Head of caudate nucleus (tissue), 42 donors: ENCODE results near the gene NOS1AP.
"Not testable (repeated sequence)": the region's sequence is repeated elsewhere in the genome, so short reads cannot be mapped to it uniquely, and the experiment has no call there.

Source experiments
- DNase-seq, 42 donors: peaks; one replicate each; pipeline versions ENCODE4 v3.0.0 to v3.0.0-alpha.2; 2020 to 2021; ENCODE audit warnings: mixed read lengths in 7 of 42
- intact Hi-C: fragments of 100-400 bp; cut with DNase I; formaldehyde crosslinking; loops from one replicate; pipeline ENCODE4 v1.15.0; 2022

NOS1AP gene

GRCh38 chr1:162391790-162392563, 322.5 kb downstream of the NOS1AP start:
- DNase-seq, result peak in 32 of 42 donors; percentile 18 to 76 (median 38)
- intact Hi-C loops, result loop anchor here (5.0 kb wide), 1 partner anchor 335 kb away; no protein-coding TSS in a partner anchor

- intact Hi-C loops, result no loop called here
- no peak for DNase-seq
These were observed 326.9 kb downstream of the NOS1AP start for GRCh38 chr1:162396201-162396906.

DNA sequence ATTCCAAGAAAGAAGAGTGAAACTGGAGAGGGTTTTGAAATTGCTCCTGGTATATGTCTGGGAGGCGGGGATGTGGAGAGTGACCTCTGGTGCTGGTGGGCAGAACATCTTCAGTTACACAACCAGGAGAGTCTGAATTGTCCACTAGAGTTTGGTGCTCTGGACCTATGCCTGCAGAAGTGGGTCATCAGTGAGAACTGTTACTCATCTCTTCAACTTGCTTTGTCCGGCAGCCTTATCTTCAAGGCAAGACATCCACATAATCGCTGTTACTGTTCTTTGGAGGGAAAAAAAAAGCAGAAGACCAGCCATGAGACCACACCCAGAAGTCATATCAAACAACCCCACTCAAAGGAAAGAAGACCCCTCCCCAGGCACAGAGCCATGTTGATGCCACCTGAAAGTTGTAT, 327.6 kb downstream of the NOS1AP start:
- no peak for DNase-seq
- intact Hi-C loops, result no loop called here

DNA sequence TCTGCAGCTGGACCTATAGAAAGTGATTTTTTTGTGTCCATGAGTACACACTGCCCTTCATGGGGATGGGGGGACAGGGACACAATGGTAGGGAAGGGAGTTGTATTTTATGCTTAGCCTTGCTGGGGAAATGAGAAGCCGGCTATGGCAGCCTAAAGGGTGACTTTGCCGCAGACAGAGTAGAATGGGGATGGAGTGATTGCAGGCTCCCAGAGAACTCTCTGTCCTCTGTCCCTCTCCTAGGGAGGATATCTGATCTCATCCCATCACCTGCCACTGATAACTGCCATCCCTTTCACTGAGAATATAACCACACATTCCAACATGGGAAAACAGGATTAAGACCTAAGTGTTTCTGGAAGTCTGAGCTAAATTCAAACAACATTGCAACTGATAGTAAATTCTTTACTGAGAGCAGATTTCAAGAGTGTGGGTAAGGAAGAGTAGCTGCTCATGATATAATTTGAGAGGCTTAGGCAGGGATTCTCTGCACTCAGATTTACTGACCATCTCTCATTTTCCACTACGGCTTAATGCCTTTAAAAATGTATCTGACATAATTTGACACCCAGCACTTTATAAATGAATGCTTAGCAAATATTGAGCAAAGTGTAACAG, 328.6 kb downstream of the NOS1AP start:
- intact Hi-C loops, result no loop called here
- DNase-seq, result no peak

DNA sequence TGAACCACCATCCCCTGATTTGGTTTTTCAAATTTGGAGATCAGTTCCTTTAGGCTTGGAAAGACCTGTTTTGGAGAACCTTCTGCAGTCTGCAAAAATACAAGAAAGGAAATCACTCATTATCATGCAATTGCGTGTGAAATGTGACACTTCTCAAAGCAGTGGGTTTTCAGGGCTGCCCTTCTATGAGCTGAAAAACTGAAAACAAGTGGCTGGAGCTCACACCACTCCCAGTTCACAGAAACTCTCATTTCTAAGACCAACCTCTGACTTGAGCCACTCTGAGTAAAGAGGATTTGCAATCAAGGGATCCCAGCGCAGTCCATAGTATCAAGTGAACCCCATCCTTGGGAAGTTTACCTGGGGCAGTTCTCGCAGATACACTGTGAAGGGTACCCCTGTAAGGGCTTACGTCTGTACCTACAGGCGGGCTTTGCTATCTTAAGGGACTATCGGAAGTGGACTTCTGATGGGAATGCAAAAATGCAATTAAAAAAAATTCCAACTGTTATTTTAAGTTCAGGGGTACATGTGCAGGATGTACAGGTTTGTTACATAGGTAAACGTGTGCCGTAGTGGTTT, 329.6 kb downstream of the NOS1AP start:
- no peak for DNase-seq
- intact Hi-C loops, result no loop called here

DNA sequence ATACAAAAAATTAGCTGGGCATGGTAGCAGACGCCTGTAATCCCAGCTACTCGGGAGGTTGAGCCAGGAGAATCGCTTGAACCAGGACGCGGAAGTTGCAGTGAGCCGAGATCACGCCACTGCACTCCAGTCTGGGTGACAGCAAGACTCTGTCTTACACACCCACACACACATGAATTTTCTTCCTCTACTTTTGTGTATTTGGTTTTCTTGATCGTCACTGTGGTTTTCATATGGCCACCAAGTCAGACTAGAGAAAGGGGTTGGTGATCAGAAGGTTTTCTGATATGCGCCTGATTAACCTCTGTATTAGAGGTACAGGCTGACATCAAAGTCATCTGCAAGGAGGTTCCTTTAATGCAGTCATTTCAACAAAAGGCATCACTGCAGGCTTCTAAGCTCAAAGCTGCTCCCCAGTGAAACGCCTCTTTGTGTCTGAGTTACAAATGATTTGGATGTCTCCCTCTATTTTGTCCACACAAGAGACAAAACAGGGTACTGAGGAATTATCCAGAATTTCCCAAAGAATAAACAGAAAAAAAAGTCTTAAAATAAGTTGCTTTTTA, 331.4 kb downstream of the NOS1AP start:
- intact Hi-C loops, result no loop called here
- no peak for DNase-seq

GRCh38 chr1:162404550-162405160, 335.2 kb downstream of the NOS1AP start:
- intact Hi-C loops, result no loop called here
- DNase-seq, result no peak

GRCh38 chr1:162405800-162406199, 336.3 kb downstream of the NOS1AP start:
- no peak for DNase-seq
- intact Hi-C loops, result no loop called here

DNA sequence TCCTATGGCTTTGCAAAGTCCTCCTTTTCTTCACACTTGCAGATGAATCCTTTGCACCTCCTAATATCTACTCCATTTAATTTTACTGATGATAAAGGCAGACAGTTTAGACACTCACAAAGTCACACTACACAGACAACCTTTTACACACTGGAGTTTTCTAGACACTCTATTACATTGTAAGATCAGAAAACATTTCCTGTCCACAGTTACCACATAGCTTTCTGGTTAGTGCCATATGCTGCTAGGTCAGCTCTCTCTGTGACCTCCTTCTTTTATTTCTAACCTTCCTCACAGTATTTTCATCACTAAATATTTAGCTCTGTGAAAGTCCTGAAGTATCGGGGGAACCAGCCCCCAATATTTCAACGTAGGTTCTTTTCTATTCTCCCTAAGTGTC, 337.3 kb downstream of the NOS1AP start:
- intact Hi-C loops, result no loop called here
- no peak for DNase-seq

DNA sequence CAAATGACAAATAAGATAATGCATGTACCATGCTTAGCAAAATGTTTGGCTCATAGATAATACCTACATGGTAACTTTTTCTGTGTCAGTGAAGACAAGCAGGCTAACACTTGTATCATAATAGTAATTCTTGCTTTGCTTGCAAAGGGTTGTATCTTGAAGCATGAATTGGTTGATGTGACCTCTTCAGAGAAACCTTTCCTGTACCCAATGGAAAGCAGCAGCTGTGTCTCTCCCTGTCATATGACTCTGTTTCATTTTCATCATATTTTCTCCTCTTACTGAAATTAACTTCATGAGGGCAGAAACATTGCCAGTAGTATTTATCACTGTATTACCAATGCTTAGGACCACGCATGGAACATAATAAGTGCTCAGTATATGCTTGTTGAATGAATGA, 338.0 kb downstream of the NOS1AP start:
- no peak for DNase-seq
- intact Hi-C loops, result no loop called here

- no peak for DNase-seq
- intact Hi-C loops, result no loop called here
These were observed 342.5 kb downstream of the NOS1AP start, which contains the start of gene SH2D1B for GRCh38 chr1:162412002-162412401. SH2D1B (minus strand) TSS chr1:162412136; CDS start chr1:162412016, 120 bp downstream.

DNA sequence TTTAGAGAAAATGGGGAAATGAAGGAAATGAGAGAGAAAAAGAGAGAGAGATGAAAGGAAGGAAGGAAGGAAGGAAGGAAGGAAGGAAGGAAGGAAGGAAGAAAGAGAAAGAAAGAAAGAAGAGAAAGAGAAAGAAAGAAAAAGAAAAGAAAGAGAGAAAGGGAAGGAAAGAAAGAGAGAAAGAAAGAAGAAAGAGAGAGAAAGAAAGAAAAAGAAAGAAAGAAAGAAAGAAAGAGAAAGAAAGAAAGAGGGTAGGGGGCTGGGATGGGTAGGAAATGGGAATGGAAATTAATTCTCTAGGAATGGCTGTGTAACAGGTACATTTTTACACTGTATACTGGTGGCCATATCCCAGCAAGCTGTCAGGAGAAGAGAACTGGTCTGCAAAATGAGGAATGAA, 346.7 kb downstream of the NOS1AP start:
- intact Hi-C loops, result no loop called here
- DNase-seq, result no peak

DNA sequence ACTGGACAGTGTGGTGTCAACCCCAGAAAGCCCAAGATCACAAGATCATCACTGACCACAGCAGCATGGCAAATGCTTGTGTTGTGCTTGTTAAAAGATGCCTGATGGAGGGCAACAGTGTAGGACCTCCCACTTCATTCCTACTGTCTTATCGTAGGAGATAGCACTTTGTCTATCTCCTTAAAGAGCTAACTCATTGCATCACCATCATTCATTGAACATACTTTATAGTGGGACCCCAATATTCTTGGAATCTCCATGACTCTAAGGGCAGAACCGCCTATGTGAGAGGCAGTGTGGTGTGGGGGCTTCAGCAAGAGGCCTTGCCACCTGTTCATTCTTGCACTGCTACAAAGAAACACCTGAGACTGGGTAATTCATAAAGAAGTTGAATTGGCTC, 347.4 kb downstream of the NOS1AP start:
- intact Hi-C loops, result no loop called here
- no peak for DNase-seq

- no peak for DNase-seq
- intact Hi-C loops, result no loop called here
These were observed 348.2 kb downstream of the NOS1AP start for GRCh38 chr1:162417650-162418049.

- DNase-seq, intact Hi-C loops: not testable (repeated sequence)
These were observed 349.1 kb downstream of the NOS1AP start for GRCh38 chr1:162418584-162418983.

DNA sequence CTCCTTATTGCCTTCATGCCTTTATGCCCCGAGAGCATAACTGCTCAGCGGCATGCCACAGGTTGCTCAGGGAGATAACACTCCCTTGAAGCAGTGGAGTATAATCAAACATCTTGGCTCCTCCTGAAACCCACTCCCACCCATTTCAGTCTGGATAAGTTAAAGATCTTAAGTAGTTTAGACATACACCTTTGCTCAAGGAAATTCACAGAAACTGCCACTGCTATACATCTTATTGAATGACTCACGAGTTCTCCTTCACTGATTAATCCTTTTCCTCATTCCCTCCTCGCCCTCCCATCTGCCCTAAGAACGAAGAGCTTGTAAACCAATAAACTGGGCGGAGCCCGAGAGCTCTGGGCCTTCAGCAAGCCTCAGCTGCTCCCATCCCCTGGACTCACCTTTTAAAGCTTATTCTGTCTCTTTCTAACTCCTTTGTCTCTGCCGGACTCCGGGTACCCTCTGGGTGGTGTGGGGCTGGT, 350.0 kb downstream of the NOS1AP start:
- intact Hi-C loops, DNase-seq: not testable (repeated sequence)
